ENCODE data around the gene TRHDE. TPM values are rescaled to one million over a fixed set of nuclear protein-coding genes. Genes with fewer than 3 reads are reported as not detected.

TRHDE gene
- total RNA-seq, 5 donors from 2014 or later (not counting 1 experiment from before 2014, with no cell fraction given) = 0.23 TPM; not detected in 4

DNA sequence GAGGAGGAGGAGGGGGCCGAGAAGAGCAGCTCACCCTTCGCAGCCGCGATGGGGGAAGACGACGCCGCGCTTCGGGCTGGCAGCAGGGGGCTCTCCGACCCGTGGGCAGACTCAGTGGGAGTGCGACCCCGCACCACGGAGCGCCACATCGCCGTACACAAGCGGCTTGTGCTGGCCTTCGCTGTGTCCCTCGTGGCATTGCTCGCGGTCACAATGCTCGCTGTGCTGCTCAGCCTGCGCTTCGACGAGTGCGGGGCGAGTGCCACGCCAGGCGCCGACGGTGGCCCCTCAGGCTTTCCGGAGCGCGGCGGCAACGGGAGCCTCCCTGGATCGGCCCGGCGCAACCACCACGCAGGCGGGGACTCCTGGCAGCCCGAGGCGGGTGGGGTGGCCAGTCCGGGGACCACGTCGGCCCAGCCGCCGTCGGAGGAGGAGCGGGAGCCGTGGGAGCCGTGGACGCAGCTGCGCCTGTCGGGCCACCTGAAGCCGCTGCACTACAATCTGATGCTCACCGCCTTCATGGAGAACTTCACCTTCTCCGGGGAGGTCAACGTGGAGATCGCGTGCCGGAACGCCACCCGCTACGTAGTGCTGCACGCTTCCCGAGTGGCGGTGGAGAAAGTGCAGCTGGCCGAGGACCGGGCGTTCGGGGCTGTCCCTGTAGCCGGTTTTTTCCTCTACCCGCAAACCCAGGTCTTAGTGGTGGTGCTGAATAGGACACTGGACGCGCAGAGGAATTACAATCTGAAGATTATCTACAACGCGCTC is 745 bp downstream of the TRHDE start:
- DNase-seq (no peak), ATAC-seq (replicated peaks in 1 of 4) (peak in 1 of 4 experiments; percentile 19)
- Mint-ChIP-seq H3K27me3 (peaks cover 36 to 46% of the 10 kb centered on the region in 2 donors), H3K36me3 (no peaks in the 10 kb centered on the region), H3K27ac (no peak overlapping the region), H3K9me3 (no peaks in the 10 kb centered on the region), H3K4me3 (no peak overlapping the region), H3K4me1 (peaks cover 0 to 5% (median 5%) of the 10 kb centered on the region in 3 donors)
- no peak overlapping the region for H3K27ac ChIP-seq (ENCODE audit: low read length)
- peaks cover 8 to 28% of the 10 kb centered on the region in 2 experiments for H3K27me3 ChIP-seq (replicated peaks in 1 of 2; ENCODE audit: control insufficient read depth in 2 of 2, extremely low read depth in 1 of 2, insufficient read depth in 2 of 2, low read length in 1 of 2)
- CTCF ChIA-PET = no interaction called here
- no peaks in the 10 kb centered on the region for H3K9me3 ChIP-seq
- 7% methylated on average over 77 of the region's 79 CpGs for WGBS (ENCODE audit: insufficient coverage)
- H3K4me1 ChIP-seq (ENCODE audit: control insufficient read depth in 1 of 2, extremely low read depth in 1 of 2, insufficient read depth in 2 of 2, low read length in 2 of 2) = no peaks in the 10 kb centered on the region
- H3K4me3 ChIP-seq (ENCODE audit: control insufficient read depth in 1 of 2, extremely low read depth in 1 of 2, low read length in 1 of 2) = no peak overlapping the region
- POLR2A ChIA-PET = no interaction called here
- H3K36me3 ChIP-seq (ENCODE audit: control insufficient read depth in 2 of 2, extremely low read depth in 1 of 2, insufficient read depth in 1 of 2, low read length in 1 of 2) = no peaks in the 10 kb centered on the region

- Histone ChIP-seq H3K4me3 (ENCODE audit: control insufficient read depth in 1 of 2, extremely low read depth in 1 of 2, low read length in 1 of 2) (no peak overlapping the region), H3K27ac (ENCODE audit: low read length) (no peak overlapping the region), H3K27me3 (replicated peaks in 1 of 2; ENCODE audit: control insufficient read depth in 2 of 2, extremely low read depth in 1 of 2, insufficient read depth in 2 of 2, low read length in 1 of 2) (peaks cover 8 to 28% of the 10 kb centered on the region in 2 experiments), H3K9me3 (no peaks in the 10 kb centered on the region), H3K36me3 (ENCODE audit: control insufficient read depth in 2 of 2, extremely low read depth in 1 of 2, insufficient read depth in 1 of 2, low read length in 1 of 2) (no peaks in the 10 kb centered on the region), H3K4me1 (ENCODE audit: control insufficient read depth in 1 of 2, extremely low read depth in 1 of 2, insufficient read depth in 2 of 2, low read length in 2 of 2) (no peaks in the 10 kb centered on the region)
- Mint-ChIP-seq H3K4me1 (peaks cover 0 to 5% (median 5%) of the 10 kb centered on the region in 3 donors), H3K27ac (no peak overlapping the region), H3K27me3 (peaks cover 36 to 44% of the 10 kb centered on the region in 2 donors), H3K4me3 (no peak overlapping the region), H3K36me3 (no peaks in the 10 kb centered on the region), H3K9me3 (no peaks in the 10 kb centered on the region)
- no peak for ATAC-seq (replicated peaks in 1 of 4)
- DNase-seq = no peak
- POLR2A ChIA-PET = no interaction called here
- 6% methylated on average over 21 of the region's 24 CpGs for WGBS (ENCODE audit: insufficient coverage)
- CTCF ChIA-PET = no interaction called here
Observed at GRCh38 chr12:72273499-72273837, 1.3 kb downstream of the TRHDE start.

GRCh38 chr12:72273851-72274351 is 1.7 kb downstream of the TRHDE start:
- Histone ChIP-seq H3K4me3 (ENCODE audit: control insufficient read depth in 1 of 2, extremely low read depth in 1 of 2, low read length in 1 of 2) (no peak overlapping the region), H3K27ac (ENCODE audit: low read length) (no peak overlapping the region), H3K4me1 (ENCODE audit: control insufficient read depth in 1 of 2, extremely low read depth in 1 of 2, insufficient read depth in 2 of 2, low read length in 2 of 2) (no peaks in the 10 kb centered on the region), H3K36me3 (ENCODE audit: control insufficient read depth in 2 of 2, extremely low read depth in 1 of 2, insufficient read depth in 1 of 2, low read length in 1 of 2) (no peaks in the 10 kb centered on the region), H3K27me3 (replicated peaks in 1 of 2; ENCODE audit: control insufficient read depth in 2 of 2, extremely low read depth in 1 of 2, insufficient read depth in 2 of 2, low read length in 1 of 2) (peaks cover 8 to 28% of the 10 kb centered on the region in 2 experiments), H3K9me3 (no peaks in the 10 kb centered on the region)
- Mint-ChIP-seq H3K36me3 (no peaks in the 10 kb centered on the region), H3K27ac (no peak overlapping the region), H3K4me1 (peaks cover 0 to 5% (median 5%) of the 10 kb centered on the region in 3 donors), H3K9me3 (no peaks in the 10 kb centered on the region), H3K27me3 (peaks cover 36 to 43% of the 10 kb centered on the region in 2 donors), H3K4me3 (peak overlapping the region in 1 of 3 donors; percentile 9)
- POLR2A ChIA-PET = no interaction called here
- 17% methylated on average over 15 of the region's 17 CpGs for WGBS (ENCODE audit: insufficient coverage)
- no peak for DNase-seq
- CTCF ChIA-PET = no interaction called here
- no peak for ATAC-seq (replicated peaks in 1 of 4)

GRCh38 chr12:72274931-72275330 is 2.8 kb downstream of the TRHDE start:
- DNase-seq = no peak
- Histone ChIP-seq H3K36me3 (ENCODE audit: control insufficient read depth in 2 of 2, extremely low read depth in 1 of 2, insufficient read depth in 1 of 2, low read length in 1 of 2) (no peaks in the 10 kb centered on the region), H3K27me3 (replicated peaks in 1 of 2; ENCODE audit: control insufficient read depth in 2 of 2, extremely low read depth in 1 of 2, insufficient read depth in 2 of 2, low read length in 1 of 2) (peaks cover 8 to 28% of the 10 kb centered on the region in 2 experiments), H3K27ac (ENCODE audit: low read length) (no peak overlapping the region), H3K4me1 (ENCODE audit: control insufficient read depth in 1 of 2, extremely low read depth in 1 of 2, insufficient read depth in 2 of 2, low read length in 2 of 2) (no peaks in the 10 kb centered on the region), H3K4me3 (ENCODE audit: control insufficient read depth in 1 of 2, extremely low read depth in 1 of 2, low read length in 1 of 2) (no peak overlapping the region), H3K9me3 (no peaks in the 10 kb centered on the region)
- CTCF ChIA-PET = no interaction called here
- H3K4me3 Mint-ChIP-seq = no peak overlapping the region
- no peak for ATAC-seq (replicated peaks in 1 of 4)
- peaks cover 33 to 44% of the 10 kb centered on the region in 2 donors for H3K27me3 Mint-ChIP-seq
- WGBS (ENCODE audit: insufficient coverage) = no CpG with 5 or more reads among the region's 1 CpG
- no peaks in the 10 kb centered on the region for H3K36me3 Mint-ChIP-seq
- H3K9me3 Mint-ChIP-seq = no peaks in the 10 kb centered on the region
- POLR2A ChIA-PET = no interaction called here
- H3K4me1 Mint-ChIP-seq = peaks cover 0 to 5% (median 5%) of the 10 kb centered on the region in 3 donors
- no peak overlapping the region for H3K27ac Mint-ChIP-seq

DNA sequence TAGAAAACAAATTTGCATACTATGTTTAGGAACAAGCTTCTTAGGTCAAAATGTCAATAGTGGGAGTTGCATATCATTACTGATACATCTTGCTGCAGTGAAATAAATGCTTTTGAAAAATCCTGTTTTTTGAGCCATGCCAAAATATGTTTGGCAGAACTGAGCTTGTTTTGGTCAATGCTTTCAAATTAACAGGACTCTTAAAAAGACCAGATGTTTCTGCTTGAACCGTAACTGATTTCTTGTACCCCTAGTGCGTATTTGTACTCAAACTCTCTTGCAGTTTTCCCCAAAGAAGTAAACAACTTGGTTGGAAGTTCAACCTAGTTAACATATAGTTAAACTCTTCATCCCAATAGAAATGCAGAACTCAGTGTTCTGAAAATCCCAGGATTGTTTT is 3.4 kb downstream of the TRHDE start:
- no peak overlapping the region for H3K4me3 ChIP-seq (ENCODE audit: control insufficient read depth in 1 of 2, extremely low read depth in 1 of 2, low read length in 1 of 2)
- no peak overlapping the region for H3K27ac Mint-ChIP-seq
- no peak for ATAC-seq (replicated peaks in 1 of 4)
- WGBS (ENCODE audit: insufficient coverage) = 80% methylated on average over 1 of the region's 2 CpGs
- ChIA-PET POLR2A (no interaction called here), CTCF (no interaction called here)
- no peak overlapping the region for H3K4me3 Mint-ChIP-seq
- H3K4me1 ChIP-seq (ENCODE audit: control insufficient read depth in 1 of 2, extremely low read depth in 1 of 2, insufficient read depth in 2 of 2, low read length in 2 of 2) = no peaks in the 10 kb centered on the region
- no peak for DNase-seq
- peaks cover 10 to 28% of the 10 kb centered on the region in 2 experiments for H3K27me3 ChIP-seq (replicated peaks in 1 of 2; ENCODE audit: control insufficient read depth in 2 of 2, extremely low read depth in 1 of 2, insufficient read depth in 2 of 2, low read length in 1 of 2)
- no peaks in the 10 kb centered on the region for H3K36me3 Mint-ChIP-seq
- no peak overlapping the region for H3K27ac ChIP-seq (ENCODE audit: low read length)
- peaks cover 33 to 38% of the 10 kb centered on the region in 2 donors for H3K27me3 Mint-ChIP-seq
- H3K4me1 Mint-ChIP-seq = peaks cover 0 to 5% (median 5%) of the 10 kb centered on the region in 3 donors
- H3K36me3 ChIP-seq (ENCODE audit: control insufficient read depth in 2 of 2, extremely low read depth in 1 of 2, insufficient read depth in 1 of 2, low read length in 1 of 2) = no peaks in the 10 kb centered on the region
- no peaks in the 10 kb centered on the region for H3K9me3 Mint-ChIP-seq
- H3K9me3 ChIP-seq = no peaks in the 10 kb centered on the region

DNA sequence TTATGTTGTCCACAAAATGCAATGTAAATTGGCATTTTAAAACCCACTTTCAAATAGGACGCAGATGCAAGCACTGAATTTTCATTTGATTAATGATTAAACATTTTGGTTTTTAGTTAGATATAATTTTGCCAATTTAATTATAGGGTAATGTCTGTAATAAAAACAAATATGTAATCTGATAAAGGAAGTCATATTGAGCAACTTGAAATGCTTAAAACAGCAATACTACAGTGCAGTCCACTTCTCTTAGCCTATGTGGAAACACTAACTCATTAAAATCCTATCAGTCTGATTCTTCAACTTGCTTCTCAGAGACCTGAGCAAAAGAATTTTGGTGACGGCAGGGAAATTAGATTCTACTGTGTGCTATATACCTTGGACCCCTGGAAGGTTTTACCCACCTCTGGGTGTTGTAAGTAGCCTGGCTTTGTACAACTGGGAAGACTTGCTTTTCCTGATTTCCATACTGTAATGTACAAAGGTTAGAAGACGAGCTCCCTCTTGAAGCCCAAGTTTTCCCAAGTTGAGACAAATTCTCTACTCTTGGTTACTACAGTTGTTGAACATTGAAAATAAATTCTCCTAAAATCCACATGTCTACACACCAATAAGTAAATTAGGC is 4.1 kb downstream of the TRHDE start:
- Mint-ChIP-seq H3K27ac (no peak overlapping the region), H3K36me3 (no peaks in the 10 kb centered on the region), H3K4me1 (peaks cover 0 to 5% (median 3%) of the 10 kb centered on the region in 3 donors), H3K4me3 (no peak overlapping the region), H3K27me3 (peaks cover 26 to 30% of the 10 kb centered on the region in 2 donors), H3K9me3 (no peaks in the 10 kb centered on the region)
- H3K27me3 ChIP-seq (replicated peaks in 1 of 2; ENCODE audit: control insufficient read depth in 2 of 2, extremely low read depth in 1 of 2, insufficient read depth in 2 of 2, low read length in 1 of 2) = peaks cover 10 to 26% of the 10 kb centered on the region in 2 experiments
- no peaks in the 10 kb centered on the region for H3K36me3 ChIP-seq (ENCODE audit: control insufficient read depth in 2 of 2, extremely low read depth in 1 of 2, insufficient read depth in 1 of 2, low read length in 1 of 2)
- no peak for DNase-seq
- no peak overlapping the region for H3K4me3 ChIP-seq (ENCODE audit: control insufficient read depth in 1 of 2, extremely low read depth in 1 of 2, low read length in 1 of 2)
- POLR2A ChIA-PET = no interaction called here
- no peaks in the 10 kb centered on the region for H3K9me3 ChIP-seq
- ATAC-seq (replicated peaks in 1 of 4) = no peak
- CTCF ChIA-PET = no interaction called here
- no peaks in the 10 kb centered on the region for H3K4me1 ChIP-seq (ENCODE audit: control insufficient read depth in 1 of 2, extremely low read depth in 1 of 2, insufficient read depth in 2 of 2, low read length in 2 of 2)
- 100% methylated on average over 1 of the region's 3 CpGs for WGBS (ENCODE audit: insufficient coverage)
- no peak overlapping the region for H3K27ac ChIP-seq (ENCODE audit: low read length)

All from T-cell (primary cell).